Frontal cortex (tissue), 4 donors: ENCODE results near the gene VSIG8. TPM values are rescaled to one million over a fixed set of nuclear protein-coding genes. Genes with fewer than 3 reads are reported as not detected.

ENCODE experiments used
- DNase-seq, 2 donors: peaks; one replicate each; pipeline ENCODE4 v3.0.0; 2012; ENCODE audit warnings: low spot score in 2 of 2
- FAIRE-seq: peaks from 2 replicates; lab custom pipeline; 2012; peaks lifted over from hg19 to GRCh38; lab: Jason Lieb, UNC
- total RNA-seq: library from RNA; depleted of rRNA; stranded (reverse); fragments of >200 nt; gene quantifications from one replicate; pipeline ENCODE4 v1.2.3, GENCODE V29; 2014
- donor health status: control.
- donor health status: control.
- donor health status: control.

VSIG8 gene
- total RNA-seq, 1 donor from 2014 or later: not detected

DNA sequence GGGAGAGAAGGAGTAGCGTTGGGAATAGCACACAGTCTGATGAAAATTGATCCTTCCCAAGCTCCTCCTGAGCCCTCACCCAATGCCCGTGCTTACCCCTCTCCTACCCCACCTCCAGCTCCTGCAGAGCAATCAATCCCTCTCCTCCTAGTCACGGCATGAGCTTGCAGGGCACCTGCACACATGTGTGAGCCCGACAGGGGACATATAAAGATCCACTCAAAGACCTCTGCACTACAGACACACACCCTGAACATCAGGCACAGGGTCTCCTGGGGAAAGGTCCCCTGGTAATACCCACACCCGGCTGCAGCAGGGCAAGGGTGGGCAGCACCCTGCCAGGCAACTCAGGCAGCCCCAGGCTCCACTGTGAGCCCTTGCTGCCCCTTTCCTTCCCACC, 426 bp downstream of the VSIG8 start:
- DNase-seq (no peak), FAIRE-seq (no peak)

DNA sequence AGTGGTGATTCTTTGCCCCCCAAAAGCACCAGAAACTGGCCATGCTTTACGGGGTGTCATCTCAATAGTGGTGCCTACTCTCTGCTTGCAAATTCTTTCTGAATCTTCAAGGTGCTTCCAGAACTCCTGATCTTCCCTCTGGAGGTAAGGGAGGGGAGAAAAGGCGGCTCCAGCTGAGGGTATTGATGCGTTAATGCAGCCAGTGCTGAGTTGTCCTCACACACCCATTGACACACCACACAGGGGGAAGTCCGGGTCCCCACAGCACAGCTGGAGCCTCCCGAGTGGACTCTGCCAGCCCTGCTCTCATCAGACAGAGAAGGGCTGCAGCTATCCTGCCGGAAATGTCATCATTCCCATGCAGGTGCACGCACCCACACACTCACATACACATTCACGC, 1.2 kb downstream of the VSIG8 start:
- no peak for FAIRE-seq
- DNase-seq: no peak

DNA sequence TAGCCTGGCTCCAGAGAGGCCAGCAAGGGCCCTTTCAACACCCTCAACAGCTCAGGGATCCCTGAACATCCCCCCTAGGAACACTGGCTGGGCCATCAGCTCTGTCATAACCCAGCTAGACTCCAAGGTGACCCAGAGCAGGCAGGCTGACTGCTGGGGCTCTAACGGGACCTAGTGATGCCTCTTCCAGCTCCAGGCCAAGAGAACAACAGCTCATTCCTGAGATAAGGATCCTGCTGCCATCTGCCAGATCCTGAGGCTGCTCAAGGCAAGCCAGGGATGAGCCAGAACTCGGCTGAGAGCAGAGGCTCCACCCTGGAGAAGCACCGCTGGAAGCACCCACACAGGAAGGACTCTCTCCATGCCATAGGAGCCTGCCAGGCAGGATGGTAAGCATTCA, 2.0 kb downstream of the VSIG8 start:
- DNase-seq: no peak
- FAIRE-seq: no peak

DNA sequence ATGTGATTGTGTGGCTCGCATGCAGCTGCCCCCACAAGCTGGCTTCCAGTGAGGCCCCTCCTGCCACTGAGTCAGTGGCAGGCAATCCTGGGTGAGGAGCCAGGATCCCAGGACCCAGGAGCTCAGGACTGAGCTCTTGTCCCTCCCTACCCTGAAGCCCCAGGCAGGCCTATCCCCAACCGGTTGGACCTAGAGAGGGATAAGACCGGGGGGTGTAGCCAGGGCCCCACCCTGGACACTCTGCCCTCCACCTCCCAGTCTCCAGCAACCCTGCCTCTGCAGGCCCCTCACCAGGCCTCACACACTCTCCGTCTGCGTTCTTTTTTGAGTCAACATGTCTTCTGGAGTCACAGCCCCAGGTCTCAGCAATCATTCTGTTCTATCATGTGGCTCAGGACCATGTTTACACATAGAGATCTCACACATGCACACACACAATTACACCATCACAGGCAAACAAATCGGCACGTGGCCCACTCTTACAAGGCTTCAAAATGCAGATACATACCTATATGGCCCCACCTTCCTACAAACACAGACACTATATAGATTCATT, 2.6 kb downstream of the VSIG8 start:
- FAIRE-seq (no peak), DNase-seq (no peak)

DNA sequence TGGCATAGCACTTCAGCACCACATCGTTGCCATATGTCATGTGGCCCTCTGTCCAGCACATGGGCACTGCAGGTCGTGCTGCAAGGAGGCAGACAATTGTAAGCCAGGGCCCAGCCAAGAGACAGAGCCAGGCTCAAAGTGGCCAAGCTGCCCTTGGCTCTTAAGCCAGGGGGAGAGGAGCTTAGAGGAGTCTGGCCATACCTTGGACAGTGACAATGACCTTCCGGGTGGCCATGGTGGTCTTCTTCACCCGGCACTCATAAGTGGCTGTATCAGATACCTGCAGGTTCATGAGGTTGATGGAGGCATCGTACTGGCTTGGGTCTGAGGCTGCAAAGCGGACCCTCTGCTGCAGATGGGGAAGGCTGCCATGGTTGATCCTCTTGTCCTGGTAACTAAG, 4.6 kb downstream of the VSIG8 start:
- DNase-seq (no peak), FAIRE-seq (no peak)

DNA sequence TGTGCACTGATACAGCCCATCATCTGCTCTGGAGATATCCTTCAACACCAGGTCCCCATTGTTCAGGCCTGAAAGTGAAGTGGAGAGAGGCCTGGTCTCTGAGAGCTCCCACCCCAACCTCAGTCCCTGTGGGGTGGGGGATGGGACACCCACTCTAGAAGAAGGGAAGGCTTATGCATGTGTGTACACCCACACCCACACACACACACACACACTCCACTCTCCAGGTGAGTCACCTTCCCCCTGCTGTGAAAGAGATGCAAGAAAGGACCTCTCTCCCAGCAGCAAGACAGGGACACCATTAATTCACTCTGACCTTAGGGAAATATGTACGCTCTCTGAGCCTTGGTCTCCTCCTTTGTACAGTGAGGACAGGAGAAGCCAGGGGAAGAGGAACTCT, 5.9 kb downstream of the VSIG8 start:
- FAIRE-seq: no peak

DNA sequence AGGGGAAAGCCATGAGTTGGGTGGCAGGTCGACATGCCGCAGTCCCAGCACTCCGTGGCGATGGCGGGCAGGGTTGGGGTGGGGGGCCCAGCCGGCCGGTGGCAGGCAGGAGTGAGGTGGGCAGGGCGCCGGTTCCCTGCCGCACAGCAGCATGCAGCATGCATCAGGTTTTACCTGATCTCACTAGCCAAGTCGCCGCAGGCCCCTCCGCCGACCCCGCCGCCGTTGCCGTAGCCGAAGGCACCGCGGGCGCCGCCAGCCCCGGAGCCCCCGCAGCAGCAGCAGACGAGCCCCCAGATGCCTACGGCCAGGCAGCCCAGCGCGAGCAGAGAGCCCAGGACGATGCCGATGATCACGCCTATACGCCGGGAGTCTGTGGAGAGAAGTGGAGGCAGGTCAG, 6.7 kb downstream of the VSIG8 start:
- DNase-seq: no peak
- no peak for FAIRE-seq

More for the DNA sequence above, 5.9 kb downstream of the VSIG8 start:
- no peak for DNase-seq

DNA sequence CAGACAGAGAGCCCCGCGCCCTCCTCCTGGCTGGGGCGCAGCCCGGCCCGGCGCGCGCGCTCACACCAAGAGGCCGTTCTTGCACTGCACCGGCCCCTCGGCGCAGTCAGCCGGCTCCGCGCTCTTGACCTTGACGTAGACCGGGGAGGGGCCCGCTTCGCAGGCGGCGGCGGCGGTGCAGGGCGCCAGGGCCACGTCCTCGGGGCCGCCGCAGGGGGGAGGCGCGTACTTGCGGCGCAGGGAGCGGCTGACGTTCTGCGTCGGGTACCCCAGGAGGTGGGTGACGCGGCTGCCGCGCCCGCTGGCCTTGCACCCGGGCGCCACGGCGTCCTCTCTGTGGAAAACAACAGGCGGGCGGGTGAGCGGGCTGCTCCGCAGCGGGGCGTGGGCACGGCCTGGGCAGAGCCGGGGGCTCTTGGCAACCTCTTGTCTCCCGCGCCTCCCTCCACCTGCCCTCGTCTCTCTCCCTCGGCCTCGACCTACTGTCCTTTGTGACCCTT, 7.7 kb downstream of the VSIG8 start:
- no peak for FAIRE-seq
- DNase-seq: peak; percentile 76 to 78

DNA sequence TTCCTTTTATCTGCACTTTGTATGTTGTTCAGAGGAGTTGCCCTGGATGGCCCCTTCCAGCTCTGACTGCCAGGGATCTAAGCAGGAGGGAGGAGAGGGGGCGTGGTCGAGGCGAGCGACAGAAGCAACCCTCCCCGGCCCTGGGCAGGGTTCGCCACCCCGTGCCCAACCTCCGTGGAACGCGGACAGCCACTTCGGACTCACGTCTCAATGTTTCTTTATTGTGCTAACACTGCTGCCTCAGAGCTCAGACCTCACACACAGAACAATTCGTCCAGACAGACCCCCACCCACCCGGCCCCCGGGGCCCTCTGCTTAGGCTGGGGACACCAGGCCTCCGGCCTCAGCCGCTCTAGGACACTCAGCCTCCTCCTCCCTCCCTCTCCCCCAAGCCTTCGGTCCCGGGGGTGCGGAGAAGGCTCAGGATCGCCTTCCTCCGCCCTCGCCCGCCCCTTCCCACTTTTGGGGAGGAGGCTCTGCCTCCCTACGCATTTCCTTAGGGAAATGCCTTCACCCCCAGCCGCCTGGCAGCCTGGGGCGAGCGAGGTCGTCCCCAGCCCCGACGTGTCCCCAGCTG, 8.3 kb downstream of the VSIG8 start:
- DNase-seq (peak; percentile 41 to 47), FAIRE-seq (no peak)

DNA sequence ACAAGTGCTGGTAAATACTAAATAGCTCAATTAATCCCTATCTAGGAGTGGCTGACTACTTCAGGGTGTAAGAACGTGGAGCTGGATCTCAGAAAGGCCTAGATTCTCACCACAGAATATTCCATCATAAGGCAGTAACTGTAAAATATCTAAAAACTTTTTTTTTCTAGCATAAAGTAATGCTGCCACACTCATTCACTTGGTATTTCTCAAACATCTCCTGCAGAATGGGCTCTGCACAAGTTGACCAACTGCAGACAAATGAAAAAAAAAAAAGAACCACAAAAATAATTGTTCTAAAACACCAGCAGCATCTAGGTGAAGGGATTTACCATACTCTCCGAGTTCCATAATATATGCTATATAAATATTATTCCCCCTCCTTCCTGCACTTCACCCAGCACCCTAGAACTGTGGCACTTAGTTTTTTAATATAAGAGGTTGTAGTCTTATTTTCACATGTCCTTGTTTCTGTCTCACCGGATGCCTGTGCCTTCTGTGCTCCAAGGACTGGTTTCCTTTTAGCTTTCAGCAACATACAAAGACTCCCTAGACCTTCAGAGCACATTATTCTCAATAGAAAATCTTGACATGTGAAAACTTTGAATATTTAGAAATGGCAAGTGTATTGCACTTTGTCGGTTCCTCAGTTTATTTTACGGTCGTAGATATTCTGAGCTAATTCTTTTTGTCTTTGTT, 8.9 kb downstream of the VSIG8 start:
- DNase-seq (no peak), FAIRE-seq (no peak)

DNA sequence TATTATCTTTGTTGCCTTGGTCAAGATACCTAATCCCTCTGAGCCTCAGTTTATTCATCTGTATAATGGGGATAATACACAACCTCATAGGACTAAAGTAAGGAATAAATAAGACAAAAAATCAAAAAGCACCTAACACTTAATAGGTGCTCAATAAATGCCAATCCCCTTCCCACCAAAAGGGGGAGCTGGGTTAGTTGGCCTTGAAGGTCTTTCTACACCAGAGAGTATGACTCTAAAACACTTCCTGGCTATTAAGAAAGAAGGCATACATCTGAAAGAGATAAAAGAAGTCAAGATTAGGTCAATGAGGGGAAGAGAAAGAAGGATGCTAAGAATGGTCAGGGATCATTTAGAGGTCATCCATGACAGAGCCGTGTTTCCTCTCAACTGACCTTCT, 11.1 kb downstream of the VSIG8 start:
- DNase-seq: no peak
- no peak for FAIRE-seq

DNA sequence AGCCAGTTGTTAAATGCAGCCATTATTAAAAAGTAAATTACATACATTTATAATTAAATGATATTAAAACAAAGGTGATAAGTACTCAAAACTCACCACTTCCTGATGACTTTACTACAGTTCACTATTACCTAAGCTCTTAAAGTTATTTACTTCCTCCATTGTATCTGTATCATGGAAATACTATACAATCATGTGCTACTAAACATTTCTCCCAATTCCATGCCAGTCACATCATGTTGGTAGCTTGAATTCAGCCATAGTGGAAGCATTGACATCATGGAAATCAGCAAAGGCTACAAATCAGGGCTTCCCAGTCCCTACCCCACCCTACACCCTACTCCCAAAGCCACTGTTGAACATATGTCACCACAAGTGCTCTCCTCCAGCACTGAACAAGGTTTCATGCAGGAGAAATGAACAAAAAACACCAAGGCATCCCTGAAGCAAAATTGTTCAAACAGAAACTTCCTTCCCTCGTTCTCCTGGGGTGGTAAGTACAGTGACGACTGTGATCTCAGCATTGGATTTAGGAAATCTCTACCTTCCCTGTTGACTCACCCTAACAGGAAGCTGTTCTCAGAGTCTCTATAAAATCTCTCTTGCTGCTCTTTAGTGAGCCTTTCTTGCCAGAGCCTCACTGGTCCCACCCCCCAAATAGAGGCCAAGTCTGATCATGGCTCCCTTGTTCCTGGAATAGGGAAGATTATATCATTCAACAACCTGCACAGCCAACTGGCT, 12.7 kb downstream of the VSIG8 start:
- DNase-seq (no peak), FAIRE-seq (no peak)

DNA sequence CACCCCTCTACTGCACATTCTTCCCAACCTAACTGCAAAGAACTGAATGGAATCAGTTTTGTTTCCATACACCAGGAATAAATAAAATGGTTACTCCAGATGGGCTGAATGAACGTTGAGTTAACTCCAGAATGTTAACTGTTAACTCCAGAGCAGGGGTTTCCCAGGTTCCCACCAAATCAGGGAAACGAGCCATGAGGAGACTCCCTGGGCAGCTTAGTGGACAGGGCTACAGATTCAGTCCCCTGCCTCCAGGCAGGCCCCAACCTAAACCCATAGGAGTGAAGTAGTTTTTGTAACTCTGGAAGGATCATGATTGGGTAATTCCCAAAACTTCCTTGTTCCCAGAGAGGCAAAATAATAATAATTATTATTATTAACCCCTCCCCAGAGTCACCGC, 14.1 kb downstream of the VSIG8 start:
- DNase-seq (no peak), FAIRE-seq (no peak)

DNA sequence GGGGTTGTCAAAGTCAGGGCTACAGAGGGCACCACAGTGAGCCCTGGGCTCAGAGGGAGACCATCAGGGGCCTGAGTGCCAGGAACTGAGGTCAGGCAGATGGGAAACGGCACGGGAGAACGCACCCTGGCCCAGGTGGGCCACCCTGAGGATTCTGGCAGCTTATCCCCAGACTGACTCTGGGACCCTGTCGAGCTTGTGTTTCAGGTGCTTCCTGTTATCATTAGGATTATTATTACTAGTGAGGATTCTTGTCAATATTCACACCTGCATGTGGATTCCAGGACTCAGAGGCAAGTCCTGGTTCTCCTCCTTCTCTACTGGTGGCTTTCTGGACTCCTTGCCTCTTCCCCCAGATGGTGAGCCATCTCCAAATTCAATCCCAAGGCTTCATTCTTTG, 15.2 kb downstream of the VSIG8 start:
- DNase-seq (no peak), FAIRE-seq (no peak)

DNA sequence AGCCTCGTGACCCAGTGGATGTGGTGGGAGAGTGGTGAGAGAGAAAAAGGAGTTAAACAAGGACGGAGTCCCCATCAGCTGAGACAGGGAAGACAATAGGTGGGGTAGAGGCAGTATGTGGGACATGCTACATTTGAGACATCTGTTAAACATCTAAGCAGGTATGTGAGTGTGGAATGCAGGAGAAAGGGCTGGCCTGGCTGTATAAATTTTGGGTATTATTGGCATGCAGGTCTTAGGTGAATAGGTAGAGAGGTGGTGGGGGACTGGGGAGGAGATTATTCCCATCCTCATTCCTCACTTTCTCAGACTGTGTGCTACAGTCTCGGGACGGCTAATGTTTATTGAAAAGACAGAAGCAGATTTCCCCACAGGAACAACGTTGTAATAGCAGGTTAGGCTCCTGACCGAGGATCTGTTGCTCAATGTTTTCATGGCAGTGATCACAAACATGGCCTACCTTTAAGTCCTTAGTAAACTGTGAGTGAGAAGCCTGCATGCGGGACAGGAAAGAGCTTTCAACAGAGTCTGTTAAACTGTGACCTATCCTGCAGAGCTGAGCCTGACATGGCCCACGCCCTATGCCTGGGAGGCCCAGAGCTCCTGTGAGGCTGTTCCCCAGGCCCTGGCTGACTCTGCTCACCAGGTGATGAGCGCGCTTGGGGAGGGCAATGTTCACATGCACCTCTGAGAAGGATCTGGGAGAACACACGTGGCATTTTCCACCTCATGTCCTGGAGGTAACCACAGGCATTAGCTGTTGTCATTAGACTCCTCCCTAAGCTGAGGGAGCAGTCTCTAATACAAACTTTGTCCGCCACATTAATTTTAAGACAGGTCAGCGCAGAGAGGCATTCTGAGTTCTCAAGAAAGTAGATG, 16.5 kb downstream of the VSIG8 start:
- no peak for FAIRE-seq
- DNase-seq: no peak

DNA sequence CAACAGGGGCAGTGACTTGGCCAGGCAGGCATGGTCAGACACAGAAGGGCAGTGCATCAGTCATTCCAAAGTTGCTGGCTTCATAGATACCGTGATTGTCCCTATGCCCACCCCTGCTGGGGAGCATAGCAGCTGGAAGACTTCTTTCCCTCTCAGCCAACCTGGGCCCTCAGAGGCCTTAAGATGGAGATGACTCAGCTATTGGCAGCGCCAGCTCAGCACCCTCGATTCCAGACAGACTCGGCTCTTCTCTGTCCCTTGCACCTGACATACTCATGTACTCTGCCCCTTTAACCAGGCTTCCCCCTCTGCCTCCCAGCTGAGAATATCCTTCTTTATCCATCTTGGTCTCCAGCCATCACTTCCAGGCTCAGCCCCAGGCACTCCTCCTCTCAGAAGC, 19.0 kb downstream of the VSIG8 start:
- FAIRE-seq (no peak), DNase-seq (no peak)

DNA sequence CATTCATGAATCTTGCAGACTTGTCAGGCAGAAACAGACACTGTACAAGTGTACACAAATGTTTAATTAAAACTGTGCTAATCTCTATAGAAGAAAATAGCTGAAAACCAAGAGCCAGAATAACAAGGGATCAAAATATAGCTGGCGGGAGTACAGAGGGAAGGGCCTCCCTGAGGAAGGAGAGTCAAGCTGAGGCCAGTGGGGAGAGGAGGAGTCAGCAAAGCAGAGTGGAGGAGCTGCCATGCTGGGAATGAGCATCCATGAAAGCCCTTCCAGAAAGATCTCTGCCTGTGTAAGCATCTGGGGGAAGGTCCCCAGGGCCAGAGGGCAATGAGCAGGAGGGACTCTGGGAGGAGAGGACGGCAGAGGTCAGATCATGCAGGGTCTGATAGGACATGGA, 20.7 kb downstream of the VSIG8 start:
- FAIRE-seq (no peak), DNase-seq (no peak)

DNA sequence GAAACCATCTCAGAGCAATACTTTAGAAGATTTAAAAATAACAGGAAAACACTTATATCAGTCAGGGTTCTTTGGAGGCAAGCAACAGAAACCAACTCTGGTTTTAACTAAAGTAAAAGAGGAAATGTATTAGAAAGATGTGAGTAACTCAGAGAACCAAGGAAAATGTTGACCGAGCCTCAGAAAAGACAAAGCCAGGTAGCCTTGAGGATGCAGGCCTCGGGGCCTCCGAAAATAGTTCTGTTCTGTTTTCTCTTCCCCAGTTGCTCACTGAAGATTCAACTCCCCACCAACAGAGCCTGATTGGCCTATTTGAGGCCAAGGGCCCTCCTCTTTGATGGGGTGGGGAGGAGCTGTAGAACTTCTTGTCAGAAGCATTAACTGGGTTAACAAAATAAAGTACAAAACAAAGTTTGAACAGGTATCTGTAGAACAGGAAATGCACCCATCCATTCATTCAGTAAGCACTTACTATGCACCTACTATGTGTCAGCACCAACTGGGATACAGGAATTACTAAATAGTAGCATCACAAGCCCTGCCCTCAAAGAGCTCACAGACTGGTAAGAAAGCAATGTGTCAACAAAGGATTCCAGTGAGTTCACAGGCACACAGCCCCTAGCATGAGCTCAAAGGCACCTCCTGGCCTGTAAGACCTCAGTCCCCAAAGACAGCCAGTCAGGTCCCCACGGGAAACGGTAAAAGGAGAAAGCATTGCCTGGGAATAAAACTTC, 23.2 kb downstream of the VSIG8 start:
- FAIRE-seq (no peak), DNase-seq (no peak)

DNA sequence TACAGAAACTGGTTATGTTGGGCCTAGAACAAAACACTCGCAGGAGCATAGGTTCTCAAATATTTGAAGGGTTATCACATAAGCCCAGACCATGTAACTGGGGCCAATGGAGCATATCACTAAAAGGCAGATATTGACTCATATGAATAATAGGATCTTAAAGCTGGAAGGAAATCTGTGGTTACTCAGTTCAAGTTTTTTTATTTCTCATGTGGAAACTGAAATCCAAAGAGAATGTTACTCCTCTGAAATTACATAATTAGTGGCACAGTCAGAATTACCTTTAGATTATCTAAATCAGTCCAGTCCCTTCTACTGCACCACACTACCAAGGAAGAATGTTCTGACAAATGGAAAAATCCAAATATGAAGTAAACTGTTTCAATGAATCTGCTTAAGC, 23.7 kb downstream of the VSIG8 start:
- FAIRE-seq (no peak), DNase-seq (no peak)
